Aorta (tissue), 5 donors: ENCODE measurements around the gene ELN. TPM values are rescaled to one million over a fixed set of nuclear protein-coding genes. Genes with fewer than 3 reads are reported as not detected.
"Not testable (repeated sequence)": the region's sequence is repeated elsewhere in the genome, so short reads cannot be mapped to it uniquely, and the experiment has no call there.

ENCODE experiments used
- ATAC-seq: fragments of 200-7000 bp; cut with Tn5 transposase; one replicate; pipeline ENCODE4 v1.9.1; 2022; ENCODE audit warnings: moderate library complexity; ENCODE audit not compliant: low FRiP score
- DNase-seq, 2 donors: peaks; one replicate each; pipeline ENCODE4 v3.0.0-alpha.2; 2020
- H3K27ac ChIP-seq, 2 donors: one replicate each; pipeline ENCODE4 v1.5.1; 2013; ENCODE audit warnings: low read length in 2 of 2, mild to moderate bottlenecking in 2 of 2, moderate library complexity in 2 of 2, control low read depth in 1 of 2, inconsistent platforms in 1 of 2, low read depth in 1 of 2
- H3K27me3 ChIP-seq, 2 donors: one replicate each; pipeline ENCODE4 v1.6.1; 2013; ENCODE audit warnings: control low read depth in 1 of 2, low read length in 1 of 2, mild to moderate bottlenecking in 1 of 2, moderate library complexity in 1 of 2; ENCODE audit not compliant: insufficient read depth in 2 of 2, control insufficient read depth in 1 of 2
- H3K36me3 ChIP-seq, 2 donors: one replicate each; pipeline ENCODE4 v1.6.1; 2013; ENCODE audit warnings: control low read depth in 1 of 2, low read length in 1 of 2, mild to moderate bottlenecking in 1 of 2; ENCODE audit not compliant: insufficient read depth in 2 of 2, control insufficient read depth in 1 of 2
- H3K4me1 ChIP-seq, 2 donors: one replicate each; pipeline ENCODE4 v1.6.1; 2013; ENCODE audit warnings: low read length in 2 of 2, control low read depth in 1 of 2, mild to moderate bottlenecking in 1 of 2, moderate library complexity in 1 of 2; ENCODE audit not compliant: insufficient read depth in 2 of 2, control insufficient read depth in 1 of 2
- H3K4me3 ChIP-seq, 2 donors: one replicate each; pipeline ENCODE4 v1.5.1; 2013; ENCODE audit warnings: low read length in 2 of 2, control low read depth in 1 of 2, mild to moderate bottlenecking in 1 of 2
- H3K9me3 ChIP-seq: one replicate; pipeline ENCODE4 v1.6.1; 2013; ENCODE audit warnings: mild to moderate bottlenecking, low read length; ENCODE audit not compliant: control insufficient read depth
- WGBS, 2 donors: extraction: QIAGEN DNeasy Blood & Tissue Kit; methylation state at CpG; one replicate each; pipeline ENCODE4 v1.1.7; 2013; 5-methylcytosine and 5-hydroxymethylcytosine counted together
- intact Hi-C, 2 donors: fragments of 100-400 bp; cut with DNase I; formaldehyde crosslinking; loops; one replicate each; pipeline versions ENCODE4 v1.14.2 to v1.15.0; 2022
- polyA plus RNA-seq, 2 donors: library from polyadenylated mRNA; stranded (reverse); fragments of 200-250 nt; gene quantifications; one replicate each; pipeline ENCODE4 v1.2.3, GENCODE V29; 2013
- total RNA-seq, 2 donors: library from RNA; stranded (reverse); fragmentation: NEBNext Ultra II Directional; extraction: Animal tissue kit (Norgen Biotek cat#: 25700); gene quantifications; one replicate each; pipeline ENCODE4 v1.2.1, GENCODE V29; 2021
- donor health status: healthy with polysubstance abuse.
- donor health status: Bipolar disorder and iron deficiency.
- donor health status: DM: no; HTN: no; CAD: no.
- donor health status: DM: no; HTN: no; CAD: no.
- donor health status: DM: yes; HTN: yes; CAD: no.

ELN gene
- total and polyA plus RNA-seq, 4 donors = 262 to 1,097 (median 696) TPM

DNA sequence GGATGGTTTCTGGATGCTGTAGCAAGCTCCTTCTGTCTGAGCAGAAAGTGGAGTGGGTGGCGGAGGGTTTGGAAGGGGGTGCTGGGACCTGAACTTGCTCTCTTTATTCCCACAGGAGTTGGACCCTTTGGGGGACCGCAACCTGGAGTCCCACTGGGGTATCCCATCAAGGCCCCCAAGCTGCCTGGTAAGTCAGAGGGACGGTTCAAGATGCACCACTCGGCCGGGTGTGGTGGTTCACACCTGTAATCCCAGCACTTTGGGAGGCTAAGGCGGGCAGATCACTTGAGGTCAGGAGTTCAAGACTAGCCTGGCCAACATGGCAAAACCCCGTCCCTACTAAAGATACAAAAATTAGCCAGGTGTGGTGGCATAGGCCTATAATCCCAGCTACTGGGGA lies 18.6 kb downstream of the ELN start:
- H3K27me3 ChIP-seq, ATAC-seq, H3K4me1 ChIP-seq, H3K4me3 ChIP-seq, DNase-seq, H3K9me3 ChIP-seq, intact Hi-C loops: not testable (repeated sequence)
- whole genome bisulfite sequencing, 2 donors = 70 to 73% methylated on average over 7 of the region's 7 CpGs
- H3K36me3 ChIP-seq = peaks cover 7 to 15% of the 10 kb centered on the region in 2 donors
- peak overlapping the region in 1 of 2 donors; percentile 22 for H3K27ac ChIP-seq

DNA sequence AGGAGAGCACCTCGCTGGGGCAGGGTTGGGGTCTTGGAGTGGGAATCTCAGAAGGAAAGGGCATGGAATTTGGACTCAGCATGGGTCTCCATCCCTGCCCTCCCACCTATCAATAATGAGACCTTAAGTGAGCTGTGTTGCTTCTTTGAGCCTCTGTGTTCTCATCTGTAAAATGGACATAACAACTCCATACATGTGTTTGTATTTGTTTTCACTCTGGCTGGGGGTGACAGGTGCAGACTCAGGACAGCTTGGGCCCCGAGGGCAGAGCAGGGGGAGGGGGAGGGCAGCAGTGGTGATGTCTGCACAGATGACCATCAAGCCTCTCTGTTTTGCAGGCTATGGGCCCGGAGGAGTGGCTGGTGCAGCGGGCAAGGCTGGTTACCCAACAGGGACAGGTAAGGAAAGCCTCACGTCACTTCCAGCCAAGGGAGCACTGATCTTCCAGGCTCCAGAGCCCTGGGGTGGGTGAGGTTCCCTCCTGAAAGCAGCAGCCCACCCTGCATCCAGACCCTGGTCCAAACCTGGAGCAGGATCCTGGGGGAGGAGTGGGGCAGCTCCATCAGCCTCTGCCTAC lies 19.9 kb downstream of the ELN start:
- DNase-seq = no peak
- WGBS, 2 donors = 49 to 56% methylated on average over 5 of the region's 5 CpGs

DNA sequence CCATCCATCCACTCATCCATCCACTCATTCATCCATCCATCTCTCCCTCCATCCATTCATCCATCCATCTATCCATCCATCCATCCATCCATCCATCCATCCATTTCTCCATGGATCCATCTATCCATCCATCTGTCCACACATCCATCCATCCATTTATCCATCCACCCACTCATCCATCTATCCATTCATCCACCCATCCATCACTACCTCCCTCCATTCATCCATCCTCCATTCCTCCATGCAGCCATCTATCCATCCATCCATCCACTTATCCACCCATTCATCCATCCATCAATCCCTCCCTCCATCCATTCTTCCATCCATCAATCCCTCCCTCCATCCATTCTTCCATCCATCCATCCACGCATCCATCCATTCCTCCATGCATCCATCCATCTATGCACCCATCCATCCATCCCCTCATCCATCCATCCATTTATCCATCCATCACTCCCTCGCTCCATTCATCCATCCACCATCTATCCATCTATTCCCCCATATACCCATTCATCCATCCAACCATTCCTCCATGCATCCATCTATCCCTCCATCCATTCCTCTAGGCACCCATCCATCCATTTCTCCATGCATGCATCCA lies 21.1 kb downstream of the ELN start:
- DNase-seq (no peak), ATAC-seq (no peak)
- no peaks in the 10 kb centered on the region for H3K4me1 ChIP-seq
- no peak overlapping the region for H3K27ac ChIP-seq
- no peak overlapping the region for H3K4me3 ChIP-seq
- H3K9me3 ChIP-seq = no peaks in the 10 kb centered on the region
- WGBS, 2 donors = 88 to 97% methylated on average over 2 of the region's 2 CpGs
- peaks cover 12 to 24% of the 10 kb centered on the region in 2 donors for H3K36me3 ChIP-seq
- intact Hi-C loops = no loop called here
- H3K27me3 ChIP-seq = no peaks in the 10 kb centered on the region

More for the DNA sequence above, 19.9 kb downstream of the ELN start:
- Histone ChIP-seq H3K4me1 (no peaks in the 10 kb centered on the region), H3K27ac (no peak overlapping the region), H3K36me3 (peaks cover 12 to 18% of the 10 kb centered on the region in 2 donors), H3K27me3 (no peaks in the 10 kb centered on the region), H3K4me3 (no peak overlapping the region), H3K9me3 (no peaks in the 10 kb centered on the region)
- ATAC-seq = no peak
- intact Hi-C loops = no loop called here

- Histone ChIP-seq H3K27ac (no peak overlapping the region), H3K9me3 (no peaks in the 10 kb centered on the region), H3K4me3 (no peak overlapping the region), H3K36me3 (peaks cover 12 to 26% of the 10 kb centered on the region in 2 donors), H3K4me1 (no peaks in the 10 kb centered on the region), H3K27me3 (no peaks in the 10 kb centered on the region)
- DNase-seq = no peak
- ATAC-seq = no peak
- WGBS, 2 donors = 50 to 52% methylated on average over 3 of the region's 3 CpGs
- intact Hi-C loops = no loop called here
Observed at GRCh38 chr7:74049997-74050798, 22.2 kb downstream of the ELN start.

- Histone ChIP-seq H3K4me3 (no peak overlapping the region), H3K27ac (peak overlapping the region in 1 of 2 donors; percentile 1), H3K4me1 (no peaks in the 10 kb centered on the region), H3K9me3 (no peaks in the 10 kb centered on the region), H3K36me3 (peaks cover 12 to 23% of the 10 kb centered on the region in 2 donors), H3K27me3 (no peaks in the 10 kb centered on the region)
- intact Hi-C loops = no loop called here
- DNase-seq = peak; percentile 56 to 59
- 4 to 11% methylated on average over 10 of the region's 10 CpGs for WGBS, 2 donors
- ATAC-seq = no peak
Observed at GRCh38 chr7:74051193-74051592, 23.2 kb downstream of the ELN start.

GRCh38 chr7:74051629-74052410 lies 23.8 kb downstream of the ELN start:
- H3K27ac ChIP-seq = no peak overlapping the region
- no peak overlapping the region for H3K4me3 ChIP-seq
- DNase-seq (peak; percentile 47 to 70), ATAC-seq (no peak)
- H3K9me3 ChIP-seq = no peaks in the 10 kb centered on the region
- intact Hi-C loops = no loop called here
- H3K27me3 ChIP-seq = no peaks in the 10 kb centered on the region
- peaks cover 12 to 23% of the 10 kb centered on the region in 2 donors for H3K36me3 ChIP-seq
- no peaks in the 10 kb centered on the region for H3K4me1 ChIP-seq
- WGBS, 2 donors = 54 to 55% methylated on average over 16 of the region's 16 CpGs

DNA sequence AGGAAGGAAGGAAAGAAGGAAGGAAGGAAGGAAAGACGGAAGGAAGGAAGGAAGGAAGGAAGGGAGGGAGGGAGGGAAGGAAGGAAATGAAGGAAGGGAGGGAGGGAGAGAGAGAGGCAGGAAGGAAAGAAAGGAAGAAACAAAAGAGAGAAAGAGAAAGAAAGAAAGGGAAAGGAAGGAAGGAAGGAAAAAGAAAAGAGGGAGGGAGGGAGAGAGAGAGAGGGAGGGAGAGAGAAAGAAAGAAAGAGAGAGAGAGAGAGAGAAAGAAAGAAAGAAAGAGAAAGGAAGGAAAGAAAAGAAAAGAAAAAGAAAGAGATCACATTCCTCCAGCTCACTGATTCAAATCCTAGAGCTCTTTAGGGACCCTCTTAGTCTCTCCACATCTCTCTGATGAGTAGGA lies 24.7 kb downstream of the ELN start:
- H3K4me1 ChIP-seq = no peaks in the 10 kb centered on the region
- no peaks in the 10 kb centered on the region for H3K27me3 ChIP-seq
- H3K27ac ChIP-seq = no peak overlapping the region
- DNase-seq = no peak
- no peak overlapping the region for H3K4me3 ChIP-seq
- ATAC-seq = no peak
- peaks cover 12 to 24% of the 10 kb centered on the region in 2 donors for H3K36me3 ChIP-seq
- no peaks in the 10 kb centered on the region for H3K9me3 ChIP-seq
- intact Hi-C loops = no loop called here
- WGBS, 2 donors = 45 to 56% methylated on average over 1 of the region's 1 CpG

GRCh38 chr7:74053589-74054186 lies 25.7 kb downstream of the ELN start:
- H3K4me1 ChIP-seq = no peaks in the 10 kb centered on the region
- peaks cover 15 to 21% of the 10 kb centered on the region in 2 donors for H3K36me3 ChIP-seq
- no peak overlapping the region for H3K4me3 ChIP-seq
- intact Hi-C loops = no loop called here
- no peak overlapping the region for H3K27ac ChIP-seq
- ATAC-seq = no peak
- WGBS, 2 donors = 14 to 26% methylated on average over 3 of the region's 3 CpGs
- no peaks in the 10 kb centered on the region for H3K27me3 ChIP-seq
- H3K9me3 ChIP-seq = no peaks in the 10 kb centered on the region
- DNase-seq = no peak
